H9 (cell line): ENCODE measurements around the gene TNFSF9. TPM values are rescaled to one million over a fixed set of nuclear protein-coding genes. Genes with fewer than 3 reads are reported as not detected.

Source experiments
- DNase-seq: peaks from one replicate; pipeline ENCODE4 v3.0.0-alpha.2; 2017
- H2AFZ ChIP-seq: one replicate; pipeline ENCODE4 v1.6.1; 2013; ENCODE audit warnings: mild to moderate bottlenecking, low read length, control low read depth, moderate library complexity
- H2AK5ac ChIP-seq: 2 replicates; pipeline ENCODE4 v1.6.1; 2013; ENCODE audit warnings: low read length, control low read depth, mixed read lengths; ENCODE audit not compliant: insufficient read length
- H2BK120ac ChIP-seq: one replicate; pipeline ENCODE4 v1.6.1; 2013; ENCODE audit warnings: low read depth, mild to moderate bottlenecking, low read length, control low read depth, inconsistent platforms; ENCODE audit not compliant: poor library complexity, severe bottlenecking
- H2BK12ac ChIP-seq: 2 replicates; pipeline ENCODE4 v1.6.1; 2013; ENCODE audit warnings: low read length, control low read depth, mixed read lengths, low read depth; ENCODE audit not compliant: insufficient read length
- H2BK15ac ChIP-seq: 2 replicates; pipeline ENCODE4 v1.6.1; 2013; ENCODE audit warnings: low read depth, low read length, control low read depth
- H2BK20ac ChIP-seq: one replicate; pipeline ENCODE4 v1.6.1; 2013; ENCODE audit warnings: low read depth, mild to moderate bottlenecking, low read length, control low read depth, inconsistent platforms; ENCODE audit not compliant: poor library complexity, severe bottlenecking
- H2BK5ac ChIP-seq: 2 replicates; pipeline ENCODE4 v1.6.1; 2013; ENCODE audit warnings: low read length, control low read depth, mixed read lengths; ENCODE audit not compliant: insufficient read length
- H3K14ac ChIP-seq: 2 replicates; pipeline ENCODE4 v1.6.1; 2013; ENCODE audit warnings: low read length, control low read depth; ENCODE audit not compliant: insufficient read depth
- H3K18ac ChIP-seq: 2 replicates; pipeline ENCODE4 v1.6.1; 2013; ENCODE audit warnings: low read depth, mild to moderate bottlenecking, mixed read lengths, low read length, control low read depth; ENCODE audit not compliant: insufficient read length
- H3K23ac ChIP-seq: 2 replicates; pipeline ENCODE4 v1.6.1; 2013; ENCODE audit warnings: low read length, control low read depth, mixed read lengths, low read depth; ENCODE audit not compliant: insufficient read length
- H3K23me2 ChIP-seq: 2 replicates; pipeline ENCODE4 v1.6.1; 2013; ENCODE audit warnings: low read depth, mild to moderate bottlenecking, mixed read lengths, low read length, control low read depth; ENCODE audit not compliant: insufficient read length, poor library complexity, severe bottlenecking
- H3K27ac ChIP-seq: 2 replicates; pipeline ENCODE4 v1.5.1; 2013; ENCODE audit warnings: low read length, control low read depth, mixed read lengths, low read depth; ENCODE audit not compliant: insufficient read length
- H3K27me3 ChIP-seq: 2 replicates; pipeline ENCODE4 v1.6.1; 2013; ENCODE audit warnings: low read length, control low read depth, inconsistent platforms; ENCODE audit not compliant: insufficient read depth
- H3K4ac ChIP-seq: 2 replicates; pipeline ENCODE4 v1.6.1; 2013; ENCODE audit warnings: low read depth, mild to moderate bottlenecking, control low read depth, inconsistent platforms, low read length, moderate library complexity
- H3K4me1 ChIP-seq: 2 replicates; pipeline ENCODE4 v1.6.1; 2013; ENCODE audit warnings: low read length, control low read depth, inconsistent platforms; ENCODE audit not compliant: insufficient read depth
- H3K4me2 ChIP-seq: 2 replicates; pipeline ENCODE4 v1.6.1; 2013; ENCODE audit warnings: low read length, control low read depth, mixed read lengths; ENCODE audit not compliant: insufficient read length, insufficient read depth
- H3K56ac ChIP-seq: 2 replicates; pipeline ENCODE4 v1.6.1; 2013; ENCODE audit warnings: low read depth, mild to moderate bottlenecking, mixed read lengths, low read length, control low read depth; ENCODE audit not compliant: insufficient read length
- H3K79me1 ChIP-seq: 2 replicates; pipeline ENCODE4 v1.6.1; 2013; ENCODE audit warnings: low read depth, mild to moderate bottlenecking, moderate library complexity, low read length, control low read depth, inconsistent platforms; ENCODE audit not compliant: insufficient read depth, poor library complexity, severe bottlenecking
- H3K79me2 ChIP-seq: 2 replicates; pipeline ENCODE4 v1.6.1; 2013; ENCODE audit warnings: low read length, control low read depth, inconsistent platforms; ENCODE audit not compliant: insufficient read depth
- H3K9ac ChIP-seq: 2 replicates; pipeline ENCODE4 v1.6.1; 2013; ENCODE audit warnings: low read length, control low read depth, mixed read lengths; ENCODE audit not compliant: insufficient read length; ENCODE audit errors: extremely low read depth
- H3K9me3 ChIP-seq: one replicate; pipeline ENCODE4 v1.6.1; 2013; ENCODE audit warnings: low read depth, low read length, inconsistent platforms; ENCODE audit not compliant: control insufficient read depth
- H3T11ph ChIP-seq: one replicate; pipeline ENCODE4 v1.6.1; 2013; ENCODE audit warnings: mild to moderate bottlenecking, low read length, control low read depth, inconsistent platforms
- H4K20me1 ChIP-seq: one replicate; pipeline ENCODE4 v1.6.1; 2013; ENCODE audit not compliant: control insufficient read depth, insufficient read length, insufficient read depth
- H4K5ac ChIP-seq: 2 replicates; pipeline ENCODE4 v1.6.1; 2013; ENCODE audit warnings: low read depth, mild to moderate bottlenecking, mixed read lengths, low read length, control low read depth; ENCODE audit not compliant: insufficient read length
- H4K8ac ChIP-seq: replicated peaks from 2 replicates; pipeline ENCODE4 v1.6.1; 2013; ENCODE audit warnings: low read length, control low read depth, mixed read lengths, low read depth; ENCODE audit not compliant: insufficient read length
- H4K91ac ChIP-seq: 2 replicates; pipeline ENCODE4 v1.6.1; 2013; ENCODE audit warnings: low read depth, mild to moderate bottlenecking, moderate library complexity, mixed read lengths, low read length, control low read depth; ENCODE audit not compliant: insufficient read length
- H3K27ac Mint-ChIP-seq, 3 experiments: 2 replicates in 2 of 3; 3 replicates in 1 of 3; pipeline ENCODE4 v1.8.0; 2020 to 2021; ENCODE audit warnings: mixed read lengths in 3 of 3, mild to moderate bottlenecking in 1 of 3, moderate library complexity in 1 of 3
- H3K27me3 Mint-ChIP-seq: 2 replicates; pipeline ENCODE4 v1.8.0; 2021; ENCODE audit warnings: low read depth, mild to moderate bottlenecking, moderate library complexity, mixed read lengths
- H3K36me3 Mint-ChIP-seq, 3 experiments: 2 replicates in 2 of 3; 3 replicates in 1 of 3; pipeline ENCODE4 v1.8.0; 2020 to 2021; ENCODE audit warnings: low read depth in 3 of 3, mixed read lengths in 3 of 3; ENCODE audit not compliant: insufficient read depth in 1 of 3
- H3K4me1 Mint-ChIP-seq, 2 experiments: 2 replicates each; pipeline ENCODE4 v1.8.0; 2020; ENCODE audit warnings: mixed read lengths in 2 of 2
- H3K4me3 Mint-ChIP-seq, 2 experiments: 2 replicates in 1 of 2; 3 replicates in 1 of 2; pipeline ENCODE4 v1.8.0; 2020 to 2021; ENCODE audit warnings: mild to moderate bottlenecking in 2 of 2, mixed read lengths in 2 of 2, moderate library complexity in 1 of 2
- H3K9me3 Mint-ChIP-seq, 2 experiments: 2 replicates in 1 of 2; 3 replicates in 1 of 2; pipeline ENCODE4 v1.8.0; 2020; ENCODE audit warnings: mild to moderate bottlenecking in 2 of 2, mixed read lengths in 2 of 2, moderate library complexity in 1 of 2
- WGBS: extraction: QIAGEN DNeasy Blood & Tissue Kit; methylation state at CpG from one replicate; pipeline ENCODE4 v1.1.7; 2013; ENCODE audit warnings: missing lambda C conversion rate, low lambda C conversion rate, mixed read lengths; ENCODE audit not compliant: insufficient read length; ENCODE audit errors: extremely low coverage; 5-methylcytosine and 5-hydroxymethylcytosine counted together
- total RNA-seq: library from RNA; stranded (reverse); gene quantifications from 2 replicates; pipeline ENCODE4 v1.2.1, GENCODE V29; 2021
- TF ChIP-seq, protein P1 (sequence below): fragments of 200-600 bp; sonication (generic); conservative IDR thresholded peaks from 3 replicates; pipeline ENCODE4 v1.8.0; 2021; ENCODE audit warnings: antibody characterized with exemption, mild to moderate bottlenecking

The TNFSF9 gene
- total RNA-seq, 1 experiment from 2014 or later, result 1.9 TPM

DNA sequence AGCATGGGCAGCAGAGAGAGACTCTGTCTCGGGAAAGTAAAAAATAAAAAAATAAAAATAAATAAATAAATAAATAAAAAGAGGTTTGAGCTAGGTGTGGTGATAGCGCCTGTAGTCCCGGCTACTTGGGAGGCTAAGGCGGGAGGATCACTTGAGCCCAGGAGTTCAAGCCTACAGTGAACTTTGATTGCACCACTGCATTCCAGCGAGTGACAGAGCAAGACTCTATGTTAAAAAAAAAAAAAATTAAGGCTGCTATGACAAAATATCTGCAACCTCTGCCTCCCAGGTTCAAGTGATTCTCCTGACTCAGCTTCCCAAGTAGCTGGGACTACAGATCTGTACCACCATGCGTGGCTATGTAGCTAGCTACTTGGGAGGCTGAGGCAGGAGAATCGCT is 46.0 kb upstream of the TNFSF9 start:
- Histone ChIP-seq H3K4me2 (no peak overlapping the region), H2BK120ac (no peak overlapping the region), H3K27ac (no peak overlapping the region), H3K23ac (no peak overlapping the region), H4K8ac (no peak overlapping the region), H3K9ac (no peak overlapping the region), H3K9me3 (no peaks in the 10 kb centered on the region), H3K79me2 (no peaks in the 10 kb centered on the region), H3T11ph (no peak overlapping the region), H3K4me1 (no peaks in the 10 kb centered on the region), H2BK12ac (no peak overlapping the region), H3K23me2 (peaks cover under 1% of the 10 kb centered on the region), H4K20me1 (no peaks in the 10 kb centered on the region), H3K27me3 (no peaks in the 10 kb centered on the region), H4K91ac (no peak overlapping the region), H2AFZ (no peak overlapping the region), H3K18ac (no peak overlapping the region), H3K79me1 (no peaks in the 10 kb centered on the region), H2BK15ac (no peak overlapping the region), H3K56ac (no peak overlapping the region), H3K14ac (no peak overlapping the region), H3K4ac (no peak overlapping the region), H2AK5ac (no peak overlapping the region), H4K5ac (no peak overlapping the region), H2BK5ac (no peak overlapping the region), H2BK20ac (no peak overlapping the region)
- H3K36me3 Mint-ChIP-seq, result no peaks in the 10 kb centered on the region
- no peaks in the 10 kb centered on the region for H3K9me3 Mint-ChIP-seq
- WGBS, result no CpG with 5 or more reads among the region's 7 CpGs
- no peak overlapping the region for H3K27ac Mint-ChIP-seq
- peaks cover 13% of the 10 kb centered on the region for H3K27me3 Mint-ChIP-seq
- TF ChIP-seq, protein P1, sequence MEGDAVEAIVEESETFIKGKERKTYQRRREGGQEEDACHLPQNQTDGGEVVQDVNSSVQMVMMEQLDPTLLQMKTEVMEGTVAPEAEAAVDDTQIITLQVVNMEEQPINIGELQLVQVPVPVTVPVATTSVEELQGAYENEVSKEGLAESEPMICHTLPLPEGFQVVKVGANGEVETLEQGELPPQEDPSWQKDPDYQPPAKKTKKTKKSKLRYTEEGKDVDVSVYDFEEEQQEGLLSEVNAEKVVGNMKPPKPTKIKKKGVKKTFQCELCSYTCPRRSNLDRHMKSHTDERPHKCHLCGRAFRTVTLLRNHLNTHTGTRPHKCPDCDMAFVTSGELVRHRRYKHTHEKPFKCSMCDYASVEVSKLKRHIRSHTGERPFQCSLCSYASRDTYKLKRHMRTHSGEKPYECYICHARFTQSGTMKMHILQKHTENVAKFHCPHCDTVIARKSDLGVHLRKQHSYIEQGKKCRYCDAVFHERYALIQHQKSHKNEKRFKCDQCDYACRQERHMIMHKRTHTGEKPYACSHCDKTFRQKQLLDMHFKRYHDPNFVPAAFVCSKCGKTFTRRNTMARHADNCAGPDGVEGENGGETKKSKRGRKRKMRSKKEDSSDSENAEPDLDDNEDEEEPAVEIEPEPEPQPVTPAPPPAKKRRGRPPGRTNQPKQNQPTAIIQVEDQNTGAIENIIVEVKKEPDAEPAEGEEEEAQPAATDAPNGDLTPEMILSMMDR, result no peak
- peaks cover 9 to 11% of the 10 kb centered on the region in 2 experiments for H3K4me1 Mint-ChIP-seq
- DNase-seq, result no peak
- no peak overlapping the region for H3K4me3 Mint-ChIP-seq
